ENCODE measurements around the gene PPP1R1C.

GRCh38 chr2:182031956-182032355 lies 46.3 kb downstream of the PPP1R1C start:
- TF ChIP-seq, protein P1, sequence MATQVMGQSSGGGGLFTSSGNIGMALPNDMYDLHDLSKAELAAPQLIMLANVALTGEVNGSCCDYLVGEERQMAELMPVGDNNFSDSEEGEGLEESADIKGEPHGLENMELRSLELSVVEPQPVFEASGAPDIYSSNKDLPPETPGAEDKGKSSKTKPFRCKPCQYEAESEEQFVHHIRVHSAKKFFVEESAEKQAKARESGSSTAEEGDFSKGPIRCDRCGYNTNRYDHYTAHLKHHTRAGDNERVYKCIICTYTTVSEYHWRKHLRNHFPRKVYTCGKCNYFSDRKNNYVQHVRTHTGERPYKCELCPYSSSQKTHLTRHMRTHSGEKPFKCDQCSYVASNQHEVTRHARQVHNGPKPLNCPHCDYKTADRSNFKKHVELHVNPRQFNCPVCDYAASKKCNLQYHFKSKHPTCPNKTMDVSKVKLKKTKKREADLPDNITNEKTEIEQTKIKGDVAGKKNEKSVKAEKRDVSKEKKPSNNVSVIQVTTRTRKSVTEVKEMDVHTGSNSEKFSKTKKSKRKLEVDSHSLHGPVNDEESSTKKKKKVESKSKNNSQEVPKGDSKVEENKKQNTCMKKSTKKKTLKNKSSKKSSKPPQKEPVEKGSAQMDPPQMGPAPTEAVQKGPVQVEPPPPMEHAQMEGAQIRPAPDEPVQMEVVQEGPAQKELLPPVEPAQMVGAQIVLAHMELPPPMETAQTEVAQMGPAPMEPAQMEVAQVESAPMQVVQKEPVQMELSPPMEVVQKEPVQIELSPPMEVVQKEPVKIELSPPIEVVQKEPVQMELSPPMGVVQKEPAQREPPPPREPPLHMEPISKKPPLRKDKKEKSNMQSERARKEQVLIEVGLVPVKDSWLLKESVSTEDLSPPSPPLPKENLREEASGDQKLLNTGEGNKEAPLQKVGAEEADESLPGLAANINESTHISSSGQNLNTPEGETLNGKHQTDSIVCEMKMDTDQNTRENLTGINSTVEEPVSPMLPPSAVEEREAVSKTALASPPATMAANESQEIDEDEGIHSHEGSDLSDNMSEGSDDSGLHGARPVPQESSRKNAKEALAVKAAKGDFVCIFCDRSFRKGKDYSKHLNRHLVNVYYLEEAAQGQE (IDR thresholded peaks at IDR 0.05; ENCODE audit: insufficient read depth in 1 of 2, low read depth in 2 of 2, low read length in 2 of 2): no peak
- TF ChIP-seq SIN3A (IDR thresholded peaks at IDR 0.05; ENCODE audit: borderline replicate concordance, insufficient read depth, low read length): no peak
- TF ChIP-seq POLR2AphosphoS5 (IDR thresholded peaks at IDR 0.05; ENCODE audit: low read depth, low read length): no peak
- no peak for TF ChIP-seq TAF1 (IDR thresholded peaks at IDR 0.05; ENCODE audit: borderline replicate concordance, insufficient read depth, low read length)
- no peak for TF ChIP-seq FOXP2 (optimal IDR thresholded peaks at IDR 0.05; ENCODE audit: borderline replicate concordance, extremely low read depth, extremely low read length, insufficient read depth)

Measured in PFSK-1 (cell line).